Neural crest cell (in vitro differentiated cells): ENCODE measurements around the gene RAB24. TPM values are rescaled to one million over a fixed set of nuclear protein-coding genes. Genes with fewer than 3 reads are reported as not detected.

Experiments
- DNase-seq: peaks from one replicate; pipeline ENCODE4 v3.0.0; 2021; ENCODE audit warnings: low read depth, mixed read lengths, low spot score
- H3K27ac Mint-ChIP-seq: one replicate; pipeline ENCODE4 v1.8.0; 2021; ENCODE audit warnings: mild to moderate bottlenecking, mixed read lengths; ENCODE audit not compliant: unreplicated experiment
- H3K27me3 Mint-ChIP-seq: 2 replicates; pipeline ENCODE4 v1.8.0; 2021; ENCODE audit warnings: low read depth, mild to moderate bottlenecking, mixed read lengths
- H3K36me3 Mint-ChIP-seq: 2 replicates; pipeline ENCODE4 v1.8.0; 2021; ENCODE audit warnings: low read depth, mild to moderate bottlenecking, mixed read lengths
- H3K4me1 Mint-ChIP-seq: 2 replicates; pipeline ENCODE4 v1.8.0; 2021; ENCODE audit warnings: mixed read lengths
- H3K4me3 Mint-ChIP-seq: one replicate; pipeline ENCODE4 v1.8.0; 2021; ENCODE audit warnings: mild to moderate bottlenecking, mixed read lengths
- H3K9me3 Mint-ChIP-seq: 2 replicates; pipeline ENCODE4 v1.8.0; 2021; ENCODE audit warnings: mixed read lengths
- total RNA-seq: library from RNA; stranded (reverse); gene quantifications from 2 replicates; pipeline ENCODE4 v1.2.1, GENCODE V29; 2021
- TF ChIP-seq, protein P1 (sequence below): fragments of 200-600 bp; sonication (generic); conservative IDR thresholded peaks from 2 replicates; pipeline ENCODE4 v1.5.0; 2021; ENCODE audit warnings: antibody characterized with exemption, mild to moderate bottlenecking

RAB24 gene
- total RNA-seq, 1 donor from 2014 or later = 32.0 TPM

GRCh38 chr5:177290816-177291596, 12.5 kb downstream of the RAB24 start:
- no peaks in the 10 kb centered on the region for H3K27me3 Mint-ChIP-seq
- no peak overlapping the region for H3K4me3 Mint-ChIP-seq
- H3K36me3 Mint-ChIP-seq = peaks cover 28% of the 10 kb centered on the region
- no peaks in the 10 kb centered on the region for H3K9me3 Mint-ChIP-seq
- no peak overlapping the region for H3K27ac Mint-ChIP-seq
- no peak for DNase-seq
- TF ChIP-seq, protein P1, sequence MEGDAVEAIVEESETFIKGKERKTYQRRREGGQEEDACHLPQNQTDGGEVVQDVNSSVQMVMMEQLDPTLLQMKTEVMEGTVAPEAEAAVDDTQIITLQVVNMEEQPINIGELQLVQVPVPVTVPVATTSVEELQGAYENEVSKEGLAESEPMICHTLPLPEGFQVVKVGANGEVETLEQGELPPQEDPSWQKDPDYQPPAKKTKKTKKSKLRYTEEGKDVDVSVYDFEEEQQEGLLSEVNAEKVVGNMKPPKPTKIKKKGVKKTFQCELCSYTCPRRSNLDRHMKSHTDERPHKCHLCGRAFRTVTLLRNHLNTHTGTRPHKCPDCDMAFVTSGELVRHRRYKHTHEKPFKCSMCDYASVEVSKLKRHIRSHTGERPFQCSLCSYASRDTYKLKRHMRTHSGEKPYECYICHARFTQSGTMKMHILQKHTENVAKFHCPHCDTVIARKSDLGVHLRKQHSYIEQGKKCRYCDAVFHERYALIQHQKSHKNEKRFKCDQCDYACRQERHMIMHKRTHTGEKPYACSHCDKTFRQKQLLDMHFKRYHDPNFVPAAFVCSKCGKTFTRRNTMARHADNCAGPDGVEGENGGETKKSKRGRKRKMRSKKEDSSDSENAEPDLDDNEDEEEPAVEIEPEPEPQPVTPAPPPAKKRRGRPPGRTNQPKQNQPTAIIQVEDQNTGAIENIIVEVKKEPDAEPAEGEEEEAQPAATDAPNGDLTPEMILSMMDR = no peak
- H3K4me1 Mint-ChIP-seq = no peaks in the 10 kb centered on the region

DNA sequence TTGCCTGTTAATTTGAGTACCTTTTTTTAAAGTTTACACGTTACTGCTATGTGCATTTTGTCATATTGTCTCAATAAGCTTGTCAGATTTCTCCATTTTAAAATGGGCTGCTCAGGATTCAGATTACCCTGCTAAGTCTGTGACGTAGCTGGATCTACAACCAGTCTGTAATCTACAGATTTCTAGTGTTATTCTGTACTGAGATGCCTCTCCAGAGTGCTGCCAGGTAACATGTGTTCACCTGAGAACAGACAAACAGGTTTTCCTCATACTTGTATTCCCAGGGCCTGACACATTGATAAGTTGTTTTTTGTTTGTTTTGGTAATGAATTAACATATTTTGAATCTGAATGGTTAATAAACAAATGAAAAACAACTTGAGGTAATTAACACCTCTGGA, 15.3 kb downstream of the RAB24 start:
- Mint-ChIP-seq H3K4me1 (no peaks in the 10 kb centered on the region), H3K9me3 (no peaks in the 10 kb centered on the region), H3K36me3 (peaks cover 31% of the 10 kb centered on the region), H3K4me3 (no peak overlapping the region), H3K27me3 (no peaks in the 10 kb centered on the region), H3K27ac (no peak overlapping the region)
- DNase-seq = no peak
- TF ChIP-seq, protein P1 = no peak

- TF ChIP-seq, protein P1 = no peak
- H3K27me3 Mint-ChIP-seq = no peaks in the 10 kb centered on the region
- peaks cover 10% of the 10 kb centered on the region for H3K36me3 Mint-ChIP-seq
- no peaks in the 10 kb centered on the region for H3K9me3 Mint-ChIP-seq
- no peak overlapping the region for H3K27ac Mint-ChIP-seq
- no peak for DNase-seq
- no peaks in the 10 kb centered on the region for H3K4me1 Mint-ChIP-seq
- no peak overlapping the region for H3K4me3 Mint-ChIP-seq
These were observed 26.6 kb downstream of the RAB24 start for GRCh38 chr5:177276886-177277285.

DNA sequence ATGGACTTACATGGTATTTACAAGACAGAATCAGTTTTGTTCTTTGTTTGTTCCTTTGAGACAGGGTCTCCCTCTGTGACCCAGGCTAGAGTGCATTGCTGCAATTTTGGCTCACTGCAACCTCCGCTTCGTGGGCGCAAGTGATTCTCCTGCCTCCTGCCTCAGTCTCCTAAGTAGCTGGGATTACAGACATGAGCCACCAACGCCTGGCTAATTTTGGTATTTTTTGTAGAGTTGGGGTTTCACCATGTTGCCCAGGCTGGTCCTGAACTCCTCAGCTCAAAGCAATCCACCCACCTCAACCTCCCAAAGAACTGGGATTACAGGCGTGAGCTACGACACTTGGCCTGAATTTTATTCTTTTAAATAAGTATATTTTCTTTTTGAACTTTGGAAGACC, 27.6 kb downstream of the RAB24 start:
- H3K9me3 Mint-ChIP-seq = no peaks in the 10 kb centered on the region
- no peaks in the 10 kb centered on the region for H3K27me3 Mint-ChIP-seq
- DNase-seq = no peak
- H3K4me1 Mint-ChIP-seq = no peaks in the 10 kb centered on the region
- H3K27ac Mint-ChIP-seq = no peak overlapping the region
- TF ChIP-seq, protein P1 = no peak
- H3K4me3 Mint-ChIP-seq = no peak overlapping the region
- H3K36me3 Mint-ChIP-seq = peaks cover 14% of the 10 kb centered on the region

DNA sequence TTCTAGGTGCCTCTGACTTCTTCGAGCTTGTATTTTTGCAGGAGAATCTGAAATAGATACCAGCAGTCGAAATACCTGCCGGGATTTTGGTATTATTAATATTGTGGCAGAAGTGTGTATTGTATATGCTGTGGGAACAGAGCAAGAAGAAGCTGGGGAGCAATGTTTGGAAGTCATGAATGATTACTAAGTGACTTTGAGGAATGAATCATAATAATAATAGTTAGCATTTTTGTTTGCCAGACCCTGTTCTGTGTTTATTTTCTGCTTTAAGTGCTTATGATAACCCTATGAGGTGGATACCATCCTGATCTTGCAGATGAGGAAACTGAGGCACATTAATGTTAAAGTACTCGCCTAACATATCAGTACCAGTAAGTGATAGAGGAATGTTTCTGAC, 32.4 kb downstream of the RAB24 start:
- H3K9me3 Mint-ChIP-seq = no peaks in the 10 kb centered on the region
- no peak overlapping the region for H3K27ac Mint-ChIP-seq
- no peak overlapping the region for H3K4me3 Mint-ChIP-seq
- H3K4me1 Mint-ChIP-seq = no peaks in the 10 kb centered on the region
- TF ChIP-seq, protein P1 = no peak
- H3K27me3 Mint-ChIP-seq = no peaks in the 10 kb centered on the region
- H3K36me3 Mint-ChIP-seq = peaks cover 17% of the 10 kb centered on the region
- no peak for DNase-seq
